Upper lobe of left lung (tissue), 4 donors: ENCODE results near the gene BPIFB4.
A peak's percentile ranks its signal among the peaks of the same experiment; 100 is the strongest.
"Not testable (repeated sequence)": the region's sequence is repeated elsewhere in the genome, so short reads cannot be mapped to it uniquely, and the experiment has no call there.

Experiments
- CTCF ChIP-seq, 6 experiments: fragments of 450-650 bp in 4 of 6; fragments of 200-600 bp in 2 of 6; sonication (generic) in 2 of 6; IDR thresholded peaks; one replicate each; pipeline ENCODE4 v1.5.1; 2016 to 2019; ENCODE audit warnings: antibody characterized with exemption in 6 of 6
- POLR2A ChIP-seq, 4 donors: fragments of 450-650 bp; IDR thresholded peaks; one replicate each; pipeline ENCODE4 v1.5.1; 2016 to 2017; ENCODE audit warnings: antibody characterized with exemption in 4 of 4, mild to moderate bottlenecking in 2 of 4
- POLR2AphosphoS5 ChIP-seq, 2 donors: sonication (generic); formaldehyde crosslinking; IDR thresholded peaks; one replicate each; pipeline ENCODE4 v1.5.1; 2017; ENCODE audit warnings: antibody characterized with exemption in 2 of 2

- not testable (repeated sequence) for TF ChIP-seq POLR2A, POLR2AphosphoS5 (IDR thresholded peaks at IDR 0.05)
- TF ChIP-seq CTCF (IDR thresholded peaks at IDR 0.05), result peak; percentile 35 to 90 (median 68)
Measured at GRCh38 chr20:33095902-33096584, 16.6 kb downstream of the BPIFB4 start.
